Kidney tubule cell (primary cell): ENCODE data around the gene ASCL2.
"Not testable (repeated sequence)": the region's sequence is repeated elsewhere in the genome, so short reads cannot be mapped to it uniquely, and the experiment has no call there.

ENCODE experiments used
- DNase-seq: peaks from one replicate; pipeline ENCODE4 v3.0.0-alpha.2; 2018; ENCODE audit warnings: low spot score

The ASCL2 gene

DNA sequence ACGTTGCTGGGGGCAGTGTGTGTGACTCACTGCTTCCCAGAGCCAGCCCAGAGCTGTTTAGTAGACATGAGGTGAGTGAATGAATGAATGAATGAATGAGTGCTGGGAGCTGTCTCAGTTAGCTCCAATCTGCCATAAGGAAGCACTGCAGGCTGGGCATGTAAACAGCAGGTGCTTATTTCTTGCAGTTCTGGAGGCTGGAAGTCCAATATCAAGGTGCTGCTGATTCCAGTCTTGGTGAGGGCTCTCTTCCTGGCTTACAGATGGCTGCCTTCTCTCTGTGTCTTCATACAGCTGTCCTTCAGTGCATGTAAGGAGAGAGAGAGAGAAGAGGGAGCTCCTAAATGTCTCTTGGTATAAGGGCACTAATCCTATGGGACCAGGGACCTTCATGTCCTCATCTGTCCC lies 27.2 kb upstream of the ASCL2 start:
- DNase-seq, result no peak

GRCh38 chr11:2296913-2297622 lies 26.7 kb upstream of the ASCL2 start:
- no peak for DNase-seq

DNA sequence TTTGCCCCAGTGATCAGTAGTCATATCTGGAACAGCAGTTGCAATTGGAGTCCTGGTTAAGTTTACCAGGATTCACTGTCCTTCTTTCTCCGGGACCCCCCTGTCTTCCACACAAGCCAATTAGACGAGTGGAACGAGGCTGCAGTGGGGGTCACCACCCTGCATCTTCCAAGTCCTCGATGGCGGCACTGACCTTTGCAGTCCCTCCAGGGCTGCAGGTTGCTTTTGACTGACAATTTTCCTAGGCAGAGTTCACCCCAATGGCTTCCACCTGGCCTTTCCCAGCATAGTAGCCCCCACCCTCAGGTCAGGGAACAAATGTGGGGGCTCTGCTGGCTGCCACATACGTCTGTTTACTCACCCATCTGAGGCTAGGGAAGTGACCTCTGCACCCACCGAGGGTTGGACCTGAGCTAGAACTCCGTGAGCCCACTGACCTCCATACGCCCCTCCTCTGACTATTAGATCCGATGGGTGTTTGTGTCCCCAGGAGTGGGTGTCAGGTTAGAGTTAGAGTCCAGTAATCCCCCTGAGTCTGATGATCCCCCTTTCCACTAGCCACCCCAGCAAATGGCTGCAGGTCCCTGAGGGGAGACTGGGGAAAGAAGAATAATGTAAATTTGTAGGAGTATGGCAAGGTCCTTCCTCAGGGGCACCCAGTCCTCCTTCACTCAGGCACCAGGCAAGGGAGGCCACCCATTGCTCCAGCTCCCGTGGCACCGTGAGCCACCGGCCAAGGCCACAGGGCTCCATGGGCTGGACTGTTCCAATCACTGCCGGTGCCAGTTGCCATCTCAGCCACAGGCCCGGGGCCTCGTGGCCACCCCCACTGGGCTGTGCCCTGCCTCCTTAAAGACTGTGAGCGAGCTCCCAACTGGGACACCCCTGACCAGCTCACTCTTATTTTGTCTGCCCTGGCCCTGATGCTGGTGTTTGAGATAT lies 25.9 kb upstream of the ASCL2 start:
- no peak for DNase-seq

GRCh38 chr11:2294926-2295290 lies 24.5 kb upstream of the ASCL2 start:
- DNase-seq, result no peak

- DNase-seq, result no peak
Measured at GRCh38 chr11:2293984-2294925, 23.9 kb upstream of the ASCL2 start.

- no peak for DNase-seq
Measured at GRCh38 chr11:2293531-2293971, 23.2 kb upstream of the ASCL2 start.

- DNase-seq, result no peak
Measured at GRCh38 chr11:2290351-2290841, 20.0 kb upstream of the ASCL2 start.

GRCh38 chr11:2289859-2290258 lies 19.5 kb upstream of the ASCL2 start:
- no peak for DNase-seq

GRCh38 chr11:2289350-2289749 lies 19.0 kb upstream of the ASCL2 start:
- no peak for DNase-seq

DNA sequence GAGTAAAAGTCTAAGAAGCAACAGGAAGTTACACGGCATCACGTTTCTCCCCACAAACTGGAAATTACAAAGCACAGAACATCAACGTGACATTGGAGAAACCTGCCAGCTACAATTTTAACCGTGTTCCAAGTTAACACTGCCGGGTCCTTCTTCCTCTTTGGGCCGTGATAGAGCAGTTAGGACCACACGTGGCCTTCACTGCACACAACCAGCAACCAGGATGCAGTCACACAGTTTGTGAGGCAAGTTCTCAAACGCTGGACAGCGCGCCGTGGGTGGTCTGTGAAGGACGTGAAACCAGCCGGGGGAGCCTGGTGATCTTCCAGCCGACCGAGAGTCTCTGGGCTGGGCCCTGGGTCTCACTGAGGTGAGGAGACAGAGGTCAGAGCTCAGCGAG lies 16.7 kb upstream of the ASCL2 start:
- no peak for DNase-seq

- DNase-seq, result not testable (repeated sequence)
Measured at GRCh38 chr11:2286350-2286749, 16.0 kb upstream of the ASCL2 start.

DNA sequence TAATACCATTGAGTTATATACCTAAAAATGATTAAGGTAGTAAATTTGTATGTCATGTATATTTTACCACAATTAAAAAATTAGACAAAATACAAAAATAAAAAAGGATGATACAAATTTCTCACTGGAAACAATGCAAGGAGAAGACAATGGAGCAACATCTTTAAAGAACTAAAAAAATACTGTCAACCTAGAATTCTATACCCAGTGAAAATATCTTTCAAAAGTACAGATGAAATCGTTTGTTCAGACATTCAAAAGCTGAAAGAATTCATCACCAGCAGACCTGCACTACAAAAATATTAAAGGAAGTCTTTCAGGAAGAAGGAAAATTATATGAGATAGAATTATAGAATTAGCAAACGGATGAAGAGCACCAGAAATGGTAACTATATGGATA lies 9.8 kb upstream of the ASCL2 start:
- DNase-seq, result no peak

GRCh38 chr11:2277933-2278523 lies 7.6 kb upstream of the ASCL2 start:
- no peak for DNase-seq

DNA sequence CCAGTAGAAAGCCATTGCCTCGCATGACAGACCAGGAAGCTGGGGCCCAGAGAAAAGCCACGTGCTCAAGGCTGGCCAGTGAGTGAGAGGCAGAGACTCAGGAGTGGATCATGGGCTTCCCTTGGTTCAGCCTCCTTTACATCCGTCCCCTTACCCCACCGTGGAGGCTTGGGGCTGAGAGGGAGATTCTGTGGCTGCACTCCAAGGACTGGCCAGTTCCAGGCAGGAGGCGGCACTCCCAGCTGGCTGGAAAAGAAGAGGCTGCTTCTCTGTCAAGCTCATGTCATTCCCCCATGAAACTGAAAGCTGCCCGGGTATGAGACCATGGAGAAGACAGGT lies 6.6 kb upstream of the ASCL2 start:
- no peak for DNase-seq

- DNase-seq, result no peak
Measured at GRCh38 chr11:2276280-2277007, 6.1 kb upstream of the ASCL2 start.

DNA sequence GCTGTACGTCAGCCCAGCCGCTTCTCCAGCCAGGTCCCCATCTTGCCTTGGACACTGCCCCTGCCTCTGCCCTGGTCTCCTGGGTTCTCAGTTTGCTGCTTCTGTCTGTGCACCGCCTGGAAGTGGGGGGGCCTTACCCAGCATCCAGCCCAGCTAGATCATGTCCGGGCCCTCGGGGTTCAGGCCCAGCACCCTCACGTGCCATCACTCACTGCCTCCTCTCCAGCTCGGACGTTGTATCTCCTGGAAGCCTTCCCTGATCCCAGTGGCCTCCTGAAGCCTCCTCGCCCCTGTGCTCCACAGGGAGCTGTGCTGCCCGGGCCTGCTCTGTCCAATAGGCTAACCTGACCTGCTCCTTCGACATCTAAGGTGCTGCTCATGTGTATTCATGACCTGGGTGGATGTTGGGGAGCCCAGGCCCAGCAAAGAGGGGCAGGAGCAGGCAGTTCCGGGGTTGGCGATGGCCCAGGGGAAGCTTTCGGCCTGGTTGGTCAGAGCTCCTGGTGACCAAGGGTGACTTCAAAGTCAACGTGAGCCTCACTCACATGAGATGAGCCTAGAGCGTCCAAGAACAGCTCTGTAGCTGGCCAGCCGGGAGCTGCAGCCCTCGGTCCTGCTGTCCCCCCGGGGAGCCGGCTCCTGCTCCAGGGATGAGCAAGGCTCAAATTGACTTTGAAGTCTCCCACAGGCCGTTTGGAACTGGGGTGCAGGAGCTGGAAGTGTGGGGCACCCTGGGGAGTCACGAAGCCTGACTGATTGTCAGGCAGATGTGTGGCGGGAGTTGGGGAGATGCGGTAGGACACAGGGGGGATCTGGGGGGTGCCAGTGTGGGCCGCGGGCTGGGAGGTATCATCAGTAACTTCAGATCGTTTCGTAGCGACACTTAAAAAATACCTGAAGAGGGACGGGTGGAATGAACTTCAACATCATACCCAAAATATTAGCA lies 5.2 kb upstream of the ASCL2 start:
- no peak for DNase-seq

DNA sequence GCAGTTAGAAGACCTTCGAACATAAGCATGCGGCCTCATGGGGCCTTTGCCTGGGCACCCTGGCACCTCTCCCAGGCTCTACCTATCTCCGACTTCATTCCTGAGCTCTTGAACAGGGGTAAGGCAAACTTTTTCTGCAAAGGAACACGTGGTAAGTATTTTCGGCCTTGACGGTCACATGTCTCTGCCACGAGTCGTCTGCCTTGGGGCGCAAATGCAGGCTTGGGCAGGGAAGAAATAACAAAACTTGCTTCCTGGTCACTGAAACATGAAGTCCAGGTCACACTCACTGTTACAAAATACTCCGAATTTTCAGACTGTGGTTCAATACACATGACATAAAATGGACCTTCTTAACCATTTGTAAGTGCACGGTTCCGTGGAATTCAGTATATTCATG lies 3.4 kb upstream of the ASCL2 start:
- DNase-seq, result no peak

GRCh38 chr11:2273311-2273710 lies 2.9 kb upstream of the ASCL2 start:
- no peak for DNase-seq

DNA sequence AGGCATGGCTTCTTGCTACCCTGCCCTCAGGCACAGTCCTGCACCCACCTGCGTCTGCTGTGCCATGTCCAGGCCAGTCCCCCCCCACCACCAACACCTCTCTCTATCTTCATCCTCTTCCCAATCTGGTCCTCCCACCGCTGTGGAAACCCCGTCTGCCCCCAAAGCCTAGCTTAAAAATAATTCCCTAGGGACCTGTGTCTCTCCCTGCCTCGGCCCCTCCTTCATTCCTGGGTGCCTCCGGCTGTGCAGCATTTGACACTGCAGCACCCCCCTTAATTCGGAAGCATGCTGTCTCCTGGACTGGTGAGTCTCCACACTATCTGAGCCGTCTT lies 2.5 kb upstream of the ASCL2 start:
- DNase-seq, result no peak
